ENCODE measurements around the gene MAMDC2.

Gene MAMDC2

GRCh38 chr9:70108181-70108580, 64.5 kb downstream of the MAMDC2 start:
- no peak for DNase-seq (ENCODE audit: low read depth)

- DNase-seq (ENCODE audit: low read depth) = no peak
These were observed 66.8 kb downstream of the MAMDC2 start for GRCh38 chr9:70110194-70111041.

- DNase-seq (ENCODE audit: low read depth) = peak; percentile 52
These were observed 67.5 kb downstream of the MAMDC2 start for GRCh38 chr9:70111042-70111602.

- no peak for DNase-seq (ENCODE audit: low read depth)
These were observed 68.1 kb downstream of the MAMDC2 start for GRCh38 chr9:70111641-70112236.

- DNase-seq (ENCODE audit: low read depth) = no peak
These were observed 69.3 kb downstream of the MAMDC2 start for GRCh38 chr9:70112981-70113380.

- DNase-seq (ENCODE audit: low read depth) = peak; percentile 67
These were observed 69.9 kb downstream of the MAMDC2 start for GRCh38 chr9:70113403-70114022.

- no peak for DNase-seq (ENCODE audit: low read depth)
These were observed 71.2 kb downstream of the MAMDC2 start for GRCh38 chr9:70114898-70115297.

GRCh38 chr9:70117835-70118319, 74.2 kb downstream of the MAMDC2 start:
- peak; percentile 9 for DNase-seq (ENCODE audit: low read depth)

- no peak for DNase-seq (ENCODE audit: low read depth)
These were observed 76.1 kb downstream of the MAMDC2 start for GRCh38 chr9:70119786-70120185.

GRCh38 chr9:70120834-70121510, 77.3 kb downstream of the MAMDC2 start:
- peak; percentile 89 for DNase-seq (ENCODE audit: low read depth)

- peak; percentile 38 for DNase-seq (ENCODE audit: low read depth)
These were observed 78.3 kb downstream of the MAMDC2 start for GRCh38 chr9:70121818-70122436.

GRCh38 chr9:70123695-70124094, 80.0 kb downstream of the MAMDC2 start:
- DNase-seq (ENCODE audit: low read depth) = no peak

- DNase-seq (ENCODE audit: low read depth) = no peak
These were observed 82.1 kb downstream of the MAMDC2 start for GRCh38 chr9:70125621-70126263.

- no peak for DNase-seq (ENCODE audit: low read depth)
These were observed 83.4 kb downstream of the MAMDC2 start for GRCh38 chr9:70127036-70127435.

- DNase-seq (ENCODE audit: low read depth) = no peak
These were observed 84.1 kb downstream of the MAMDC2 start for GRCh38 chr9:70127540-70128416.

GRCh38 chr9:70130266-70130665, 86.6 kb downstream of the MAMDC2 start:
- no peak for DNase-seq (ENCODE audit: low read depth)

- DNase-seq (ENCODE audit: low read depth) = no peak
These were observed 87.6 kb downstream of the MAMDC2 start for GRCh38 chr9:70131296-70131695.

GRCh38 chr9:70133253-70134208, 89.9 kb downstream of the MAMDC2 start:
- peak; percentile 45 for DNase-seq (ENCODE audit: low read depth)

- no peak for DNase-seq (ENCODE audit: low read depth)
These were observed 90.7 kb downstream of the MAMDC2 start for GRCh38 chr9:70134360-70134759.

All from fibroblast of gingiva (primary cell).